ENCODE data around the gene CEP192.
"Not testable (repeated sequence)": the region's sequence is repeated elsewhere in the genome, so short reads cannot be mapped to it uniquely, and the experiment has no call there.

Gene CEP192

GRCh38 chr18:13067966-13068365, 76.8 kb downstream of the CEP192 start:
- WGBS (ENCODE audit: insufficient coverage) = 70% methylated on average over 7 of the region's 7 CpGs
- peak in 1 of 3 donors; percentile 1 for DNase-seq
- CTCF ChIA-PET = interaction anchor here (0.7 to 1.4 kb wide), 4 partner anchors 14 to 90 kb away, joined by 3 read pairs; no protein-coding TSS in a partner anchor
- Histone ChIP-seq H3K9me3 (ENCODE audit: control extremely low read depth in 1 of 5, control insufficient read depth in 4 of 5, insufficient read depth in 2 of 5, low read depth in 1 of 5, low read length in 4 of 5) (no peaks in the 10 kb centered on the region), H3K27me3 (replicated peaks in 2 of 5; ENCODE audit: control insufficient read depth in 4 of 5, insufficient read depth in 5 of 5, low read length in 4 of 5) (no peaks in the 10 kb centered on the region), H3K36me3 (ENCODE audit: control insufficient read depth in 4 of 4, insufficient read depth in 4 of 4, low read length in 3 of 4) (peaks cover 14 to 62% (median 42%) of the 10 kb centered on the region in 4 experiments), H3K4me1 (ENCODE audit: control extremely low read depth in 1 of 4, control insufficient read depth in 4 of 4, insufficient read depth in 4 of 4, low read length in 3 of 4) (peaks cover 0 to 18% (median 12%) of the 10 kb centered on the region in 4 experiments), H3K4me3 (ENCODE audit: control insufficient read depth in 1 of 7, extremely low read depth in 1 of 7, insufficient read depth in 4 of 7, low read depth in 2 of 7, low read length in 6 of 7) (no peak overlapping the region), H3K27ac (ENCODE audit: insufficient read depth in 1 of 2, low read depth in 1 of 2, low read length in 2 of 2, poor library complexity in 1 of 2, severe bottlenecking in 2 of 2) (peak overlapping the region in 1 of 2 experiments; percentile 11)
- POLR2A ChIA-PET = no interaction called here

GRCh38 chr18:13070460-13070859, 79.3 kb downstream of the CEP192 start:
- 95% methylated on average over 4 of the region's 5 CpGs for WGBS (ENCODE audit: insufficient coverage)
- no peak overlapping the region for H3K4me3 ChIP-seq (ENCODE audit: control insufficient read depth in 1 of 7, extremely low read depth in 1 of 7, insufficient read depth in 4 of 7, low read depth in 2 of 7, low read length in 6 of 7)
- CTCF ChIA-PET = interaction anchor here (0.8 to 1.0 kb wide), 2 partner anchors 90 to 221 kb away, joined by 3 read pairs; no protein-coding TSS in a partner anchor
- no peaks in the 10 kb centered on the region for H3K9me3 ChIP-seq (ENCODE audit: control extremely low read depth in 1 of 5, control insufficient read depth in 4 of 5, insufficient read depth in 2 of 5, low read depth in 1 of 5, low read length in 4 of 5)
- no peak for DNase-seq
- no peaks in the 10 kb centered on the region for H3K27me3 ChIP-seq (replicated peaks in 2 of 5; ENCODE audit: control insufficient read depth in 4 of 5, insufficient read depth in 5 of 5, low read length in 4 of 5)
- H3K4me1 ChIP-seq (ENCODE audit: control extremely low read depth in 1 of 4, control insufficient read depth in 4 of 4, insufficient read depth in 4 of 4, low read length in 3 of 4) = peaks cover 0 to 18% (median 12%) of the 10 kb centered on the region in 4 experiments
- H3K27ac ChIP-seq (ENCODE audit: insufficient read depth in 1 of 2, low read depth in 1 of 2, low read length in 2 of 2, poor library complexity in 1 of 2, severe bottlenecking in 2 of 2) = no peak overlapping the region
- POLR2A ChIA-PET = no interaction called here
- peaks cover 20 to 77% (median 54%) of the 10 kb centered on the region in 4 experiments for H3K36me3 ChIP-seq (ENCODE audit: control insufficient read depth in 4 of 4, insufficient read depth in 4 of 4, low read length in 3 of 4)

GRCh38 chr18:13076886-13077285, 85.7 kb downstream of the CEP192 start:
- ChIA-PET POLR2A (no interaction called here), CTCF (no interaction called here)
- 96% methylated on average over 4 of the region's 9 CpGs for WGBS (ENCODE audit: insufficient coverage)
- no peak for DNase-seq
- Histone ChIP-seq H3K4me1 (ENCODE audit: control extremely low read depth in 1 of 4, control insufficient read depth in 4 of 4, insufficient read depth in 4 of 4, low read length in 3 of 4) (no peaks in the 10 kb centered on the region), H3K27ac (ENCODE audit: insufficient read depth in 1 of 2, low read depth in 1 of 2, low read length in 2 of 2, poor library complexity in 1 of 2, severe bottlenecking in 2 of 2) (no peak overlapping the region), H3K36me3 (ENCODE audit: control insufficient read depth in 4 of 4, insufficient read depth in 4 of 4, low read length in 3 of 4) (peaks cover 15 to 46% (median 30%) of the 10 kb centered on the region in 4 experiments), H3K27me3 (replicated peaks in 2 of 5; ENCODE audit: control insufficient read depth in 4 of 5, insufficient read depth in 5 of 5, low read length in 4 of 5) (no peaks in the 10 kb centered on the region), H3K4me3 (ENCODE audit: control insufficient read depth in 1 of 7, extremely low read depth in 1 of 7, insufficient read depth in 4 of 7, low read depth in 2 of 7, low read length in 6 of 7) (no peak overlapping the region), H3K9me3 (ENCODE audit: control extremely low read depth in 1 of 5, control insufficient read depth in 4 of 5, insufficient read depth in 2 of 5, low read depth in 1 of 5, low read length in 4 of 5) (peaks cover 0 to 3% (median 0%) of the 10 kb centered on the region in 5 experiments)

GRCh38 chr18:13077473-13077872, 86.3 kb downstream of the CEP192 start:
- peaks cover 0 to 3% (median 0%) of the 10 kb centered on the region in 5 experiments for H3K9me3 ChIP-seq (ENCODE audit: control extremely low read depth in 1 of 5, control insufficient read depth in 4 of 5, insufficient read depth in 2 of 5, low read depth in 1 of 5, low read length in 4 of 5)
- H3K4me3 ChIP-seq (ENCODE audit: control insufficient read depth in 1 of 7, extremely low read depth in 1 of 7, insufficient read depth in 4 of 7, low read depth in 2 of 7, low read length in 6 of 7) = no peak overlapping the region
- ChIA-PET CTCF (no interaction called here), POLR2A (interaction anchor here (0.6 kb wide), 1 partner anchor 120 kb away, joined by 3 read pairs; no protein-coding TSS in a partner anchor)
- H3K36me3 ChIP-seq (ENCODE audit: control insufficient read depth in 4 of 4, insufficient read depth in 4 of 4, low read length in 3 of 4) = peaks cover 14 to 40% (median 26%) of the 10 kb centered on the region in 4 experiments
- no peaks in the 10 kb centered on the region for H3K4me1 ChIP-seq (ENCODE audit: control extremely low read depth in 1 of 4, control insufficient read depth in 4 of 4, insufficient read depth in 4 of 4, low read length in 3 of 4)
- no peak for DNase-seq
- 100% methylated on average over 2 of the region's 2 CpGs for WGBS (ENCODE audit: insufficient coverage)
- H3K27ac ChIP-seq (ENCODE audit: insufficient read depth in 1 of 2, low read depth in 1 of 2, low read length in 2 of 2, poor library complexity in 1 of 2, severe bottlenecking in 2 of 2) = no peak overlapping the region
- no peaks in the 10 kb centered on the region for H3K27me3 ChIP-seq (replicated peaks in 2 of 5; ENCODE audit: control insufficient read depth in 4 of 5, insufficient read depth in 5 of 5, low read length in 4 of 5)

- H3K27me3 ChIP-seq (replicated peaks in 2 of 5; ENCODE audit: control insufficient read depth in 4 of 5, insufficient read depth in 5 of 5, low read length in 4 of 5); DNase-seq; H3K4me3 ChIP-seq (ENCODE audit: control insufficient read depth in 1 of 7, extremely low read depth in 1 of 7, insufficient read depth in 4 of 7, low read depth in 2 of 7, low read length in 6 of 7); CTCF ChIA-PET; H3K27ac ChIP-seq (ENCODE audit: insufficient read depth in 1 of 2, low read depth in 1 of 2, low read length in 2 of 2, poor library complexity in 1 of 2, severe bottlenecking in 2 of 2); H3K9me3 ChIP-seq (ENCODE audit: control extremely low read depth in 1 of 5, control insufficient read depth in 4 of 5, insufficient read depth in 2 of 5, low read depth in 1 of 5, low read length in 4 of 5); H3K4me1 ChIP-seq (ENCODE audit: control extremely low read depth in 1 of 4, control insufficient read depth in 4 of 4, insufficient read depth in 4 of 4, low read length in 3 of 4): not testable (repeated sequence)
- POLR2A ChIA-PET = interaction anchor here (0.6 kb wide), 1 partner anchor 119 kb away, joined by 3 read pairs; no protein-coding TSS in a partner anchor
- H3K36me3 ChIP-seq (ENCODE audit: control insufficient read depth in 4 of 4, insufficient read depth in 4 of 4, low read length in 3 of 4) = peaks cover 13 to 34% (median 23%) of the 10 kb centered on the region in 4 experiments
Measured at GRCh38 chr18:13078065-13078464, 86.9 kb downstream of the CEP192 start.

- H3K4me3 ChIP-seq (ENCODE audit: control insufficient read depth in 1 of 7, extremely low read depth in 1 of 7, insufficient read depth in 4 of 7, low read depth in 2 of 7, low read length in 6 of 7) = no peak overlapping the region
- CTCF ChIA-PET = interaction anchor here (1.3 to 1.4 kb wide), 2 partner anchors 16 to 24 kb away, joined by 3 to 4 read pairs; no protein-coding TSS in a partner anchor
- DNase-seq = no peak
- H3K9me3 ChIP-seq (ENCODE audit: control extremely low read depth in 1 of 5, control insufficient read depth in 4 of 5, insufficient read depth in 2 of 5, low read depth in 1 of 5, low read length in 4 of 5) = peaks cover 0 to 10% (median 5%) of the 10 kb centered on the region in 5 experiments
- no peaks in the 10 kb centered on the region for H3K4me1 ChIP-seq (ENCODE audit: control extremely low read depth in 1 of 4, control insufficient read depth in 4 of 4, insufficient read depth in 4 of 4, low read length in 3 of 4)
- 100% methylated on average over 3 of the region's 4 CpGs for WGBS (ENCODE audit: insufficient coverage)
- H3K27ac ChIP-seq (ENCODE audit: insufficient read depth in 1 of 2, low read depth in 1 of 2, low read length in 2 of 2, poor library complexity in 1 of 2, severe bottlenecking in 2 of 2) = no peak overlapping the region
- POLR2A ChIA-PET = no interaction called here
- peaks cover 11 to 46% (median 22%) of the 10 kb centered on the region in 4 experiments for H3K36me3 ChIP-seq (ENCODE audit: control insufficient read depth in 4 of 4, insufficient read depth in 4 of 4, low read length in 3 of 4)
- H3K27me3 ChIP-seq (replicated peaks in 2 of 5; ENCODE audit: control insufficient read depth in 4 of 5, insufficient read depth in 5 of 5, low read length in 4 of 5) = no peaks in the 10 kb centered on the region
Measured at GRCh38 chr18:13086906-13087305, 95.7 kb downstream of the CEP192 start.

GRCh38 chr18:13095466-13095865, 104.3 kb downstream of the CEP192 start:
- WGBS (ENCODE audit: insufficient coverage) = 92% methylated on average over 12 of the region's 12 CpGs
- no peak for DNase-seq

More at GRCh38 chr18:13095466-13095865, 104.3 kb downstream of the CEP192 start:
- Histone ChIP-seq H3K4me1 (ENCODE audit: control extremely low read depth in 1 of 4, control insufficient read depth in 4 of 4, insufficient read depth in 4 of 4, low read length in 3 of 4) (no peaks in the 10 kb centered on the region), H3K36me3 (ENCODE audit: control insufficient read depth in 4 of 4, insufficient read depth in 4 of 4, low read length in 3 of 4) (peaks cover 20 to 75% (median 48%) of the 10 kb centered on the region in 4 experiments), H3K27ac (ENCODE audit: insufficient read depth in 1 of 2, low read depth in 1 of 2, low read length in 2 of 2, poor library complexity in 1 of 2, severe bottlenecking in 2 of 2) (no peak overlapping the region), H3K4me3 (ENCODE audit: control insufficient read depth in 1 of 7, extremely low read depth in 1 of 7, insufficient read depth in 4 of 7, low read depth in 2 of 7, low read length in 6 of 7) (no peak overlapping the region), H3K9me3 (ENCODE audit: control extremely low read depth in 1 of 5, control insufficient read depth in 4 of 5, insufficient read depth in 2 of 5, low read depth in 1 of 5, low read length in 4 of 5) (no peaks in the 10 kb centered on the region), H3K27me3 (replicated peaks in 2 of 5; ENCODE audit: control insufficient read depth in 4 of 5, insufficient read depth in 5 of 5, low read length in 4 of 5) (no peaks in the 10 kb centered on the region)
- ChIA-PET CTCF (interaction anchor here (1.1 kb wide), 1 partner anchor 64 kb away, joined by 3 read pairs; no protein-coding TSS in a partner anchor), POLR2A (no interaction called here)
